Body of pancreas (tissue), 4 donors: ENCODE measurements around the gene RPS16. TPM values are rescaled to one million over a fixed set of nuclear protein-coding genes. Genes with fewer than 3 reads are reported as not detected.

ENCODE experiments used
- ATAC-seq: fragments of 150-250 bp; one replicate; pipeline ENCODE4 v1.9.1; 2016
- DNase-seq, 4 donors: peaks; one replicate each; pipeline ENCODE4 v3.0.0-alpha.2; 2019
- H3K27ac ChIP-seq, 4 donors: fragments of 200-600 bp; sonication (generic); 1 replicate in 3 of 4; 2 replicates in 1 of 4; pipeline versions ENCODE4 v1.5.1 to v1.6.1; 2016 to 2019; ENCODE audit warnings: mild to moderate bottlenecking in 1 of 4, mixed read lengths in 1 of 4, moderate library complexity in 1 of 4
- H3K27me3 ChIP-seq, 2 donors: fragments of 200-600 bp; sonication (generic); one replicate each; pipeline ENCODE4 v1.6.0; 2016; ENCODE audit warnings: mild to moderate bottlenecking in 1 of 2
- H3K36me3 ChIP-seq, 2 donors: fragments of 200-600 bp; sonication (generic); replicated peaks in 1 of 2; 2 replicates each; pipeline ENCODE4 v1.5.1; 2016; ENCODE audit warnings: low read depth in 2 of 2; ENCODE audit not compliant: insufficient read depth in 1 of 2
- H3K4me1 ChIP-seq: fragments of 200-600 bp; sonication (generic); one replicate; pipeline ENCODE4 v1.6.0; 2016
- H3K4me3 ChIP-seq, 2 donors: fragments of 200-600 bp; sonication (generic); 1 replicate in 1 of 2; 2 replicates in 1 of 2; pipeline ENCODE4 v1.5.1; 2016 to 2019
- H3K9me3 ChIP-seq, 3 donors: fragments of 200-600 bp; sonication (generic); 1 replicate in 2 of 3; 2 replicates in 1 of 3; pipeline ENCODE4 v1.5.1; 2016
- CTCF ChIP-seq, 7 experiments: fragments of 450-650 bp in 4 of 7; fragments of 200-600 bp in 3 of 7; sonication (generic) in 3 of 7; IDR thresholded peaks; one replicate each; pipeline ENCODE4 v1.5.1; 2016 to 2019; ENCODE audit warnings: antibody characterized with exemption in 7 of 7
- POLR2A ChIP-seq, 3 donors: fragments of 450-650 bp; IDR thresholded peaks; one replicate each; pipeline ENCODE4 v1.6.1; 2016; ENCODE audit warnings: antibody characterized with exemption in 3 of 3, mild to moderate bottlenecking in 2 of 3
- WGBS, 2 donors: methylation state at CpG; one replicate each; pipeline ENCODE4 v1.1.5; 2017; 5-methylcytosine and 5-hydroxymethylcytosine counted together
- intact Hi-C: fragments of 100-400 bp; cut with DNase I; formaldehyde crosslinking; loops from one replicate; pipeline ENCODE4 v1.15.1; 2023
- total RNA-seq, 2 donors: library from RNA; depleted of rRNA; stranded (reverse); fragments of >200 nt; gene quantifications; one replicate each; pipeline ENCODE4 v1.1.0, GENCODE V29; 2016

Gene RPS16
- total RNA-seq, 2 donors from 2014 or later, result 573 to 1,475 TPM

- WGBS, 2 donors, result 29 to 40% methylated on average over 10 to 20 of the region's 20 CpGs
- Histone ChIP-seq H3K36me3 (no peaks in the 10 kb centered on the region), H3K4me1 (peaks cover 59% of the 10 kb centered on the region), H3K4me3 (peak overlapping the region; percentile 64 to 94), H3K27me3 (no peaks in the 10 kb centered on the region), H3K27ac (peak overlapping the region; percentile 92 to 98 (median 96)), H3K9me3 (no peaks in the 10 kb centered on the region)
- ATAC-seq (no peak), DNase-seq (peak; percentile 50 to 71 (median 60))
- intact Hi-C loops, result no loop called here
- no peak for TF ChIP-seq POLR2A (IDR thresholded peaks at IDR 0.05)
- no peak for TF ChIP-seq CTCF (IDR thresholded peaks at IDR 0.05)
These were observed 27.1 kb downstream of the RPS16 start for GRCh38 chr19:39408392-39409207.

GRCh38 chr19:39407660-39408391 lies 27.9 kb downstream of the RPS16 start:
- intact Hi-C loops, result no loop called here
- WGBS, 2 donors, result 6 to 25% methylated on average over 8 to 40 of the region's 40 CpGs
- no peak for ATAC-seq

GRCh38 chr19:39407410-39407659 lies 28.4 kb downstream of the RPS16 start:
- Histone ChIP-seq H3K9me3 (no peaks in the 10 kb centered on the region), H3K27ac (peak overlapping the region; percentile 92 to 98 (median 96)), H3K36me3 (no peaks in the 10 kb centered on the region), H3K4me1 (peaks cover 57% of the 10 kb centered on the region), H3K27me3 (no peaks in the 10 kb centered on the region), H3K4me3 (peak overlapping the region; percentile 64 to 94)
- intact Hi-C loops, result no loop called here
- DNase-seq, result no peak
- no peak for ATAC-seq
- WGBS, 2 donors, result 0% methylated on average over 14 of the region's 14 CpGs; no CpG with 5 or more reads in 1 of the 2 donors
- TF ChIP-seq POLR2A (IDR thresholded peaks at IDR 0.05) (no peak), CTCF (IDR thresholded peaks at IDR 0.05) (no peak)

More at GRCh38 chr19:39407660-39408391, 27.9 kb downstream of the RPS16 start:
- H3K27me3 ChIP-seq, result no peaks in the 10 kb centered on the region
- H3K4me3 ChIP-seq, result peak overlapping the region; percentile 64 to 94
- peak; percentile 54 to 73 (median 71) for DNase-seq
- peak overlapping the region; percentile 92 to 98 (median 96) for H3K27ac ChIP-seq
- H3K4me1 ChIP-seq, result peaks cover 59% of the 10 kb centered on the region
- no peaks in the 10 kb centered on the region for H3K9me3 ChIP-seq
- TF ChIP-seq POLR2A (IDR thresholded peaks at IDR 0.05) (peak in 2 of 3 donors; percentile 27 to 36), CTCF (IDR thresholded peaks at IDR 0.05) (no peak)
- H3K36me3 ChIP-seq, result no peaks in the 10 kb centered on the region

- 0 to 1% methylated on average over 18 to 55 of the region's 56 CpGs for WGBS, 2 donors
- peaks cover 60% of the 10 kb centered on the region for H3K4me1 ChIP-seq
- H3K27me3 ChIP-seq, result no peaks in the 10 kb centered on the region
- intact Hi-C loops, result no loop called here
- TF ChIP-seq CTCF (IDR thresholded peaks at IDR 0.05), result peak in 1 of 7 experiments; percentile 20
- TF ChIP-seq POLR2A (IDR thresholded peaks at IDR 0.05), result peak; percentile 99 to 100 (median 100)
- peak; percentile 91 to 92 (median 92) for DNase-seq
- peak; percentile 49 for ATAC-seq
- H3K36me3 ChIP-seq, result no peaks in the 10 kb centered on the region
- H3K4me3 ChIP-seq, result peak within 1 kb of the TSS; percentile 64 to 94
- H3K27ac ChIP-seq, result peak within 1 kb of the TSS; percentile 92 to 98 (median 96)
- no peaks in the 10 kb centered on the region for H3K9me3 ChIP-seq
These were observed 28.9 kb downstream of the RPS16 start, which contains the start of gene ZFP36 for GRCh38 chr19:39406656-39407409. Gene ZFP36, plus strand, starts transcription at chr19:39406847. Its CDS starts 58 bp downstream, at chr19:39406905.
